GM10266 (cell line): Measurements from ENCODE around the gene E2F7.

Experiments
- DNase-seq: peaks from one replicate; pipeline ENCODE4 v3.0.0; 2012; ENCODE audit errors: extremely low spot score
- CTCF ChIP-seq: IDR thresholded peaks from 2 replicates; pipeline ENCODE4 v1.5.1; 2012; ENCODE audit warnings: mild to moderate bottlenecking, low read depth; ENCODE audit not compliant: control insufficient read depth, insufficient read depth; ENCODE audit errors: missing control alignments

The E2F7 gene

GRCh38 chr12:77040231-77040630 is 25.1 kb downstream of the E2F7 start:
- no peak for TF ChIP-seq CTCF
- no peak for DNase-seq

- DNase-seq, result no peak
Observed at GRCh38 chr12:77035226-77035625, 30.1 kb downstream of the E2F7 start.

GRCh38 chr12:77033658-77034536 is 31.5 kb downstream of the E2F7 start:
- no peak for TF ChIP-seq CTCF
- DNase-seq, result no peak

More at GRCh38 chr12:77035226-77035625, 30.1 kb downstream of the E2F7 start:
- TF ChIP-seq CTCF, result no peak

- no peak for TF ChIP-seq CTCF
- DNase-seq, result no peak
Observed at GRCh38 chr12:77032406-77032805, 33.0 kb downstream of the E2F7 start.

- DNase-seq, result no peak
- TF ChIP-seq CTCF, result no peak
Observed at GRCh38 chr12:77031745-77032144, 33.6 kb downstream of the E2F7 start.

GRCh38 chr12:77025782-77026314 is 39.5 kb downstream of the E2F7 start:
- DNase-seq, result no peak
- no peak for TF ChIP-seq CTCF

GRCh38 chr12:77023501-77023900 is 41.9 kb downstream of the E2F7 start:
- no peak for DNase-seq
- TF ChIP-seq CTCF, result no peak
